PC-9 (cell line): ENCODE results near the gene MANSC4.

Experiments used
- EZH2 ChIP-seq: fragments of 200-600 bp; sonication (generic); IDR thresholded peaks from 2 replicates; pipeline ENCODE4 v1.8.0; 2017; ENCODE audit warnings: antibody characterized with exemption, low read depth
- TF ChIP-seq, protein P1 (sequence below): fragments of 200-600 bp; sonication (generic); conservative IDR thresholded peaks from 2 replicates; pipeline ENCODE4 v1.6.1; 2017; ENCODE audit warnings: mixed run types, antibody characterized with exemption, mild to moderate bottlenecking, moderate library complexity

DNA sequence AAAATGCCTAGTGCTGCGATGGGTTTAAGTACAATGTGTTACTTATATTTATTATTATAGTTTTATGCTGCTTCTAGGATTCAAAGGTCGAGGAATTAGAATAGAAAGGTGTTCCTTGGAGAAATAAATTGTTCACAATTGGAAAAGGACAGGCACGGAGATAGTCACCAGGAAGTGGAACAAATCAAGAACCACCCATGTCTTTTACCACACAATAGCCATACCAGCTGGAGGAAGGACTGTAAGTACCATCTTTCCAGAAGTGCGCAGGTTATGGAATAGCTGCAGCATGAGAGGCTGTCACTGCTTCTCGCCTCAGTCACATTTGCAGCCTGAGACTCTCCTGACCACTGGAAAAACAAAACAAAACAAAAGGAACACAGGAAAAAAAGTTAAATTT lies 40.5 kb upstream of the MANSC4 start:
- TF ChIP-seq, protein P1, sequence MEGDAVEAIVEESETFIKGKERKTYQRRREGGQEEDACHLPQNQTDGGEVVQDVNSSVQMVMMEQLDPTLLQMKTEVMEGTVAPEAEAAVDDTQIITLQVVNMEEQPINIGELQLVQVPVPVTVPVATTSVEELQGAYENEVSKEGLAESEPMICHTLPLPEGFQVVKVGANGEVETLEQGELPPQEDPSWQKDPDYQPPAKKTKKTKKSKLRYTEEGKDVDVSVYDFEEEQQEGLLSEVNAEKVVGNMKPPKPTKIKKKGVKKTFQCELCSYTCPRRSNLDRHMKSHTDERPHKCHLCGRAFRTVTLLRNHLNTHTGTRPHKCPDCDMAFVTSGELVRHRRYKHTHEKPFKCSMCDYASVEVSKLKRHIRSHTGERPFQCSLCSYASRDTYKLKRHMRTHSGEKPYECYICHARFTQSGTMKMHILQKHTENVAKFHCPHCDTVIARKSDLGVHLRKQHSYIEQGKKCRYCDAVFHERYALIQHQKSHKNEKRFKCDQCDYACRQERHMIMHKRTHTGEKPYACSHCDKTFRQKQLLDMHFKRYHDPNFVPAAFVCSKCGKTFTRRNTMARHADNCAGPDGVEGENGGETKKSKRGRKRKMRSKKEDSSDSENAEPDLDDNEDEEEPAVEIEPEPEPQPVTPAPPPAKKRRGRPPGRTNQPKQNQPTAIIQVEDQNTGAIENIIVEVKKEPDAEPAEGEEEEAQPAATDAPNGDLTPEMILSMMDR: no peak
- TF ChIP-seq EZH2: no peak
